Measurements from ENCODE around the gene LAMA4.

DNA sequence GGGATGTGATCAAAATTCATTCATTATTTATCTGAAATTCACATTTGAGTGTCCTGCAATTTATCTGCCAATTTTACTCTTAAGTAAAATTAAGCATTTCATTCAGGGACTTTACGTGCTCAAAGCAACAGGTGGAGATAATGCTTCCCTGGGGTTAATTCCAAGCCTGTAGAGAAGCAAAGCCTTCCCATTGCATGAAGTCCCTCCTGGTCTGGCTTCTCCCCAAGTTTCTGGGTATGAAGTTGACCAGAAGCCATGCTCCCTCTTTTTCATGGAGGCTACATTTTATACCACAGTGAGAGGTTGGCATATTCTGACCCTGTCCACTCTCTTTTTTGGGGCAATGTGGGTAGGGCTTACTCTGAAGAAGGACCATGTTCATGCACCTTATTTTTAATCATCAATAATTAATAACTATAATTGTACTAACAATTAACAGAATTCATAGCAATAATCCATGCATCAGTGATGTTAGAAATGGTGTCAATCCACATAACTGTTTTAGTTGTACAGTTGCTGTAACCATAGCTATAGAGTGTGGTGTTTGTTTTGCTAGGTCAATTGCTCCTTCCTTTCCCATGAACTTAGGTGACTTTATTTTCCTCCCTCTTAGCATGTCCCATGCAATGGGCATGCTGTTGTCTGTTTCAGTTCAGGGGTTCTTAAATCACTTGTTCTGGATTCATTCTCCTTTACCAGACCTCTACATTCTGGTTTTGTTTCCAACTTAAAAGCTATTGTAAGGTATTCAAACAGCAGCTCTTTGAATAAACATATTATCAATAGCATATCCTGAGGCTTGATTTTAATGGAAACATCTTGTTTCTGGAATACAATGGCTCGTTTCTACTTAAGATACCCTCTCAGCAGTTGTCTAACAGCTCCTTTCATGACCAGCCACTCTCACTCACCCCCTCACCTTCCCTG is 1.5 kb downstream of the LAMA4 start:
- TF ChIP-seq, protein P1, sequence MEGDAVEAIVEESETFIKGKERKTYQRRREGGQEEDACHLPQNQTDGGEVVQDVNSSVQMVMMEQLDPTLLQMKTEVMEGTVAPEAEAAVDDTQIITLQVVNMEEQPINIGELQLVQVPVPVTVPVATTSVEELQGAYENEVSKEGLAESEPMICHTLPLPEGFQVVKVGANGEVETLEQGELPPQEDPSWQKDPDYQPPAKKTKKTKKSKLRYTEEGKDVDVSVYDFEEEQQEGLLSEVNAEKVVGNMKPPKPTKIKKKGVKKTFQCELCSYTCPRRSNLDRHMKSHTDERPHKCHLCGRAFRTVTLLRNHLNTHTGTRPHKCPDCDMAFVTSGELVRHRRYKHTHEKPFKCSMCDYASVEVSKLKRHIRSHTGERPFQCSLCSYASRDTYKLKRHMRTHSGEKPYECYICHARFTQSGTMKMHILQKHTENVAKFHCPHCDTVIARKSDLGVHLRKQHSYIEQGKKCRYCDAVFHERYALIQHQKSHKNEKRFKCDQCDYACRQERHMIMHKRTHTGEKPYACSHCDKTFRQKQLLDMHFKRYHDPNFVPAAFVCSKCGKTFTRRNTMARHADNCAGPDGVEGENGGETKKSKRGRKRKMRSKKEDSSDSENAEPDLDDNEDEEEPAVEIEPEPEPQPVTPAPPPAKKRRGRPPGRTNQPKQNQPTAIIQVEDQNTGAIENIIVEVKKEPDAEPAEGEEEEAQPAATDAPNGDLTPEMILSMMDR (IDR thresholded peaks at IDR 0.05; ENCODE audit: insufficient read depth, low read length, poor library complexity, severe bottlenecking), result no peak
- no peak for TF ChIP-seq EZH2phosphoT487 (conservative IDR thresholded peaks at IDR 0.05; ENCODE audit: low read length)
